Lower leg skin (tissue), 3 donors: ENCODE data around the gene CPEB2.

Experiments used
- CTCF ChIP-seq, 3 donors: fragments of 450-650 bp; IDR thresholded peaks; one replicate each; pipeline ENCODE4 v1.5.1; 2016; ENCODE audit warnings: antibody characterized with exemption in 3 of 3, mild to moderate bottlenecking in 3 of 3, moderate library complexity in 2 of 3
- POLR2A ChIP-seq, 2 donors: fragments of 450-650 bp; IDR thresholded peaks; one replicate each; pipeline ENCODE4 v1.6.1; 2016 to 2017; ENCODE audit warnings: antibody characterized with exemption in 2 of 2, mild to moderate bottlenecking in 1 of 2, moderate library complexity in 1 of 2

GRCh38 chr4:15025693-15026092 lies 23.4 kb downstream of the CPEB2 start:
- TF ChIP-seq CTCF (IDR thresholded peaks at IDR 0.05) (no peak), POLR2A (IDR thresholded peaks at IDR 0.05) (no peak)
